LoVo (cell line): Measurements from ENCODE around the gene MYO19.
"Not testable (repeated sequence)": the region's sequence is repeated elsewhere in the genome, so short reads cannot be mapped to it uniquely, and the experiment has no call there.

Experiments used
- DNase-seq: peaks from one replicate; pipeline ENCODE4 v3.0.0-alpha.2; 2016; ENCODE audit warnings: low spot score

Gene MYO19

GRCh38 chr17:36498560-36499300 is 35.9 kb downstream of the MYO19 start:
- no peak for DNase-seq

- no peak for DNase-seq
Observed at GRCh38 chr17:36498155-36498554, 36.5 kb downstream of the MYO19 start.

- DNase-seq, result no peak
Observed at GRCh38 chr17:36496018-36496789, 38.5 kb downstream of the MYO19 start.

GRCh38 chr17:36495076-36495578 is 39.5 kb downstream of the MYO19 start:
- DNase-seq, result no peak

GRCh38 chr17:36494674-36495073 is 40.0 kb downstream of the MYO19 start:
- no peak for DNase-seq

GRCh38 chr17:36493956-36494355 is 40.7 kb downstream of the MYO19 start:
- no peak for DNase-seq

- DNase-seq, result peak; percentile 95
Observed at GRCh38 chr17:36486204-36487194, 48.2 kb downstream of the MYO19 start, which contains the start of gene ZNHIT3. ZNHIT3 (plus strand) TSS chr17:36486681; CDS start chr17:36486700, 19 bp downstream.

GRCh38 chr17:36485805-36486203 is 48.9 kb downstream of the MYO19 start:
- no peak for DNase-seq

GRCh38 chr17:36485027-36485426 is 49.6 kb downstream of the MYO19 start:
- DNase-seq, result no peak

- DNase-seq, result not testable (repeated sequence)
Observed at GRCh38 chr17:36484021-36484420, 50.6 kb downstream of the MYO19 start.

- peak; percentile 53 for DNase-seq
Observed at GRCh38 chr17:36482611-36483504, 51.8 kb downstream of the MYO19 start.

- DNase-seq, result no peak
Observed at GRCh38 chr17:36481829-36482228, 52.8 kb downstream of the MYO19 start.

GRCh38 chr17:36475346-36475970 is 59.2 kb downstream of the MYO19 start:
- DNase-seq, result no peak

GRCh38 chr17:36474571-36474970 is 60.1 kb downstream of the MYO19 start:
- no peak for DNase-seq

- no peak for DNase-seq
Observed at GRCh38 chr17:36470499-36470898, 64.2 kb downstream of the MYO19 start.

- no peak for DNase-seq
Observed at GRCh38 chr17:36469733-36470132, 64.9 kb downstream of the MYO19 start.

GRCh38 chr17:36468903-36469635 is 65.6 kb downstream of the MYO19 start:
- DNase-seq, result no peak

- no peak for DNase-seq
Observed at GRCh38 chr17:36464765-36465088, 69.9 kb downstream of the MYO19 start.

- DNase-seq, result peak; percentile 77
Observed at GRCh38 chr17:36463916-36464764, 70.5 kb downstream of the MYO19 start.
